ENCODE measurements around the gene EHHADH.

Gene EHHADH

DNA sequence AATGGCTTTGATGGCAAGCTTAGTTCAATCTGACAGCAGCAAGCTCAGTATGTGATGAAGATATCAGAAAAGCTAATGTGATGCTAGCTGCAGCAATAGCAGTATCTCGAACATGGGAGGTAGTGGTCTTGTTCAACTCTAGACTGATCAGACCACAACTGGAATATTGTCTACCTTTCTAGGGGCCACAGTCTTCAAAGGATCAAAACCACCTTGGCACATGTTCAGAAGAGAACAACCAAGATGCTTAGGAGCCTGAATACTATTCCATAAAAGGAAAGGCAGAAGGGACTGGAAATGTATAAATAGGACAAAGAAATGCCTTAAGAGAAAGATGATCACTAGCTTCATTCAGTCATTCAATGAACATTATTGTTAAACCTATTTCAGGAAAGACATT, 103.3 kb downstream of the EHHADH start:
- DNase-seq (ENCODE audit: low read depth in 2 of 3, low spot score in 2 of 3): no peak

DNA sequence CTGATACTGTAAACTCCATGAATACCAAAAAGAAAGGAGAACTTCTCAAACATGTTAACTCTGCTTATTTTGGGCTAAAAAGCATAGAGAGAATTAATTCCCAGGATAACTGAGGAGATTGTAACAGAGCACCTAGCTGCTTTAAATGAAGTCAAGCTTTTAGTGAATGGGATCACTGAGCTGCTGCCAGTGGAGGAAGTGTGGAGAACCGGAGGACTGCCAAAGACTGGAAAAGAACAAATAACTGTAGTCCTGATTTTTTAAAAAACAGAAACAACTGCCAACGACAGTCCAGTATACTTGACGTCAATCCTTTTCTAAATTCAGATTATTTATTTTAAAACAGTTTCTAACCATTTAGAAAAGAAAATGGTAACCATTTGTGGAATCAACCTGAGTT, 104.3 kb downstream of the EHHADH start:
- no peak for DNase-seq (ENCODE audit: low read depth in 2 of 3, low spot score in 2 of 3)

DNA sequence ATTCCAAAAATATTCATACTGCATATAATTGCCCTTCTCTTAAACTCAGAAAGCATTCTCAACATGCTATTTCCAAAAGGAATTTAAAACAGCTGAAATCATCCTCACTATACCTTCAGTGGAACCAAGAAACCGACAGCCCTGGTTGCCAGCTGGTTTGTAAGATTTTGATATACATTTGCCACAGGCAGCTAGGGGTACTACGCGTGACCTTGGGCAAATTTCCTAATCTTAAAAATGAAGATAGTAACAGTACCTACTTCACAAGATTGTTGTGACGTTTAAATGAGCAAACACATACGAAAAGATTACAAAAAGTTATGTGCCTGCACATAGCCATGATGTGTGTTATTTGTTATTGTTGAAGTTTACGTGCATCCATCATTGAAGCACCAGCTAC, 108.3 kb downstream of the EHHADH start:
- no peak for DNase-seq (ENCODE audit: low read depth in 2 of 3, low spot score in 2 of 3)

DNA sequence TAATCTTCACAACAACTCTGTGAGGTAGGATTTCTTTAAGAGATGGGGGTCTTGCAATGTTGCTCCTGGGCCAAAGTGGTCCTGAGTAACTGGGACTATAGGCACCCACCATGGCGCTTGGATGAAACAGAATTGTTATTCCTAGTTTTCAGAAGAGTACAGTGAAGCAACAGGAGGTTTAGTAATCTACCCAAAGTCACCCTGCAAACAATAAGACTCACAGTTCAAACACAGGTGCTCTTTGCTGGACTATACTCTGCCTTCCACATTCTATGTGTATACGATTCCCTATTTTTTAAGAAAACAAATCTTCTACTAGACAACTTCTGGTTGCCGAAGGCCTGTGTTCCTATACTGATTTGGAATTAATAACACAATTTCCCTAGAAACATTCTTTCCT, 109.1 kb downstream of the EHHADH start:
- DNase-seq (ENCODE audit: low read depth in 2 of 3, low spot score in 2 of 3): no peak
